WI38 (cell line): ENCODE measurements around the gene ZMIZ1.

ENCODE experiments used
- H3K4me3 ChIP-seq: 2 replicates; pipeline ENCODE4 v1.5.1; 2011; ENCODE audit warnings: low read depth, mild to moderate bottlenecking, control low read depth, low read length
- CTCF ChIP-seq: IDR thresholded peaks from 2 replicates; pipeline ENCODE4 v1.5.1; 2012; ENCODE audit warnings: low read depth, mild to moderate bottlenecking, control low read depth, low read length

ZMIZ1 gene

DNA sequence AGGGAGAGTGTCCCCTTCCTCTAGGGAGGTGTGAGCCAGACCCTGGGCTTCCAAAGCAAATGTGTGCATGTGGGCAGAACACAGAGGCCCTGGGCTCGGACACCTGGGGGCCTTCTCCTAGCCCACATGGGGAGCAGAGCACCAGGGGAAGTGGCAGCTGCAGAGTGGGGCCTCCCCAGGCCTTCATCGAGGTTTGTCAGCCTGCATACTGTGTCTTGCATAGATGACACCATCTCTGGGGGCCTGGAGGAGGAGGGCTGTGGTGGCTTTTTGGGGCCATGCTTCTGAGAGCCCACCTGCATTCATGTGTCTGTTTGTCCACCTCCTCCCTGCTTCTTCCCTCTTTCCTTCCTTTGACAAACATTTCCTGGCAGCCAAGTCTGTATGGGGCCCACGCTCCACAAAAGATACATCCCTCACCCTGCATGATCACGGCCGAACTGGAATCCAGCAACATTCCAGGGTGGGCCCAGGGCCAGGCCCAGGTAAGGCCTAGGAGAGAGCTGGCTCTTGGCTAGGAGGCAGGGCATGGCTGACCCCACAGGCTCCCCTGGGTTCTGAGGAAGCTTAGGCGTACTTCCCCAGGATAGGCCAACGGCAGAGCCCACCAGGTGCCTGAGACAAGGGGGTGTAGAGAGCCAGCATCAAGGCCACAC is 79.2 kb downstream of the ZMIZ1 start:
- TF ChIP-seq CTCF: no peak
- H3K4me3 ChIP-seq: no peak overlapping the region

GRCh38 chr10:79148452-79149344 is 79.9 kb downstream of the ZMIZ1 start:
- no peak for TF ChIP-seq CTCF
- no peak overlapping the region for H3K4me3 ChIP-seq

DNA sequence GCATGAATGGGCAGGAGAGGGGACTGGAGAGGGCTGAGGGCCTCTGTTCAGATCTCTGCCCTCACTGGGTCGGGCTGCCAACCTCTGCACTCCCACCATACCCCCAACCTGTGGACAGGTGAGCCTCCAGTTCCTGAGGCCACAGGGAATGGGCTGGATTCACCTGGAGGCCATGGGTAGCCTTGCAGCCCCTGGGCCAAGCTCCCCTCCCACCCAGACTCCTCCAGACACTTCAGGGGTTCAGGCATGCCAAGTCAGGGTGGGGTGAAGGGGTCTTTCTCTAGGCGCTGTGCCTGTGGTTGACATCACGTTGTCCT is 80.5 kb downstream of the ZMIZ1 start:
- TF ChIP-seq CTCF: no peak
- H3K4me3 ChIP-seq: no peak overlapping the region

DNA sequence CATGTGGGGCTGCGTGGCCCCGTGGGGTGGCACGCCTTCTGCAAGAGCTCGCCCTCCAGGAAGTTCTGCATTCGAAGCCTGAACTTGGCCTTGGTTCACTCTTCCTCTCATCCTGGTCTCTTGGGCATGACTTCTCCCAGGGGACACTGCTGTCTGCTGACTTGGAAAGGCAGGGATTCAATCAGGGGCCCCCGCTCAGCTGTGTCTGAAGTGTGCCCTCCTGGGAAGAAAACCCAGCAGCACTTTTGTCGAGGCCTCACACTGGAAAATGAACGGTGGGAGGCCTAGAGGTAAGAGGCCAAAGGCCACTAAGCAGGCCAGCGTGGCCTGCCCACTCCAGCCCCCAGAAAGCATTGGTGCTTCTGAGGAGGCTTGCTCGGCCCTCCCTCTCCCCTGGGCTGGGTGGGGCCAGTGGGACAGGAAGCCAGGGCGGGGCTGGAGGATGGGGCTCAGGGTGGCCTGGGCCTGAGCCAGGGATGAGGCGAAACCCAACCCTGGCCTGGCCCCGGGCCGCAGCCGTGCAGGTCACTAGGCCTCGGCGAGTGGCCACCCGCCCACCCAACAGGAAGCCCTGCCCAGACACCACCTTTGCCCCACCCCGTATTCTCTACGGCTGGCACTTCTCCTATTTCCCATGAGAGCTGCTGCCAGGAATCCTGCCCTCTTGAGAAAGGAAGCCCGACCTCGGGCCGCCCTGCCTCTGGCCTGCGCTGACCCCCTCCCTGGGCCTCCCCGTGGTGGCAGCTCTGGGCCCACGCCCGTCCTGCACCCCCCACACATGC is 81.1 kb downstream of the ZMIZ1 start:
- H3K4me3 ChIP-seq: no peak overlapping the region
- TF ChIP-seq CTCF: no peak

DNA sequence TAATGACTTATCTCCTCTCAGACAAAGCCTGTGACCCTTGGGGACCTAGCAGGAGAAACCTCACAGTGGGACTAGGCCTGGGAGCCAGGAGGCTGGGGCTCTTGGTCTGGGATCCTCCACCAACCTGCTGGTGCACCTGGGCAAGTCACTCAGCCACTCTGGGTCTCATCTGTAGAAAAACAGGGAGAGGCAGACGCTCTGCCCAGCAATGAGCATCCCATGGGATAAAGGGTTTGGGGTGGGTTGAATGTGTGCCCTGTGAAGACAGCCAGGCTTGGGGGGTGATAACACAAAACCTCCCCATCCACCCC is 81.6 kb downstream of the ZMIZ1 start:
- no peak for TF ChIP-seq CTCF
- no peak overlapping the region for H3K4me3 ChIP-seq

- H3K4me3 ChIP-seq: no peak overlapping the region
- no peak for TF ChIP-seq CTCF
Measured at GRCh38 chr10:79152423-79152817, 83.7 kb downstream of the ZMIZ1 start.

DNA sequence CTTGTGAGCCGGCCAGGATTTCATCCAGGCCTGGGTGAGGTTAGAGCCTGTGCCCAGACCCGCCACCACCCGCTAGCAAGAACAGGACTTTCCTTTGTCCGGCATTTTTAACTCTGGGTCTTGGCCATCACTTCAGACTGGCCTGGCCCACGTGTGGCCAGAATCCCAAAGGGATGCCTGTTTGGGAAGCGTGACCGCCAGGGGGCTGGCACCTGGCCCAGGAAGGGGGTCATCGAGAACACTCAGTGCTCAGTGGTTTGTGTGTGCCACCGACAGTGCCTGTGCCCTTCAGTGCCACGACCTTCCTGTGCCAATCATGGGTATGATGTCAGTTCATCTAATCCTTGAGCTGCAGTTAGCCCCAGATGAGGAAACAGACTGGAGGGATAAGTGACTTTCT is 85.0 kb downstream of the ZMIZ1 start:
- TF ChIP-seq CTCF: no peak
- H3K4me3 ChIP-seq: no peak overlapping the region
